ENCODE results near the gene ASCC3. TPM values are rescaled to one million over a fixed set of nuclear protein-coding genes. Genes with fewer than 3 reads are reported as not detected.

The ASCC3 gene
- total RNA-seq, result 10 to 100 TPM; 55.9 to 58.4 TPM

GRCh38 chr6:100880853-100881706, at the start of gene ASCC3:
Gene ASCC3, minus strand, starts transcription at chr6:100881329. Its CDS starts 13,332 bp downstream, at chr6:100867997.
- CTCF ChIA-PET, result no interaction called here
- Mint-ChIP-seq H3K4me1 (ENCODE audit: low read depth) (peaks cover 40% of the 10 kb centered on the region), H3K4me3 (peak within 1 kb of the TSS; percentile 100), H3K36me3 (ENCODE audit: low read depth) (peaks cover 17% of the 10 kb centered on the region), H3K27me3 (ENCODE audit: low read depth) (no peaks in the 10 kb centered on the region), H3K9me3 (no peaks in the 10 kb centered on the region), H3K27ac (peak within 1 kb of the TSS; percentile 99)
- DNase-seq, result peak; percentile 93
- intact Hi-C loops (cut with micrococcal nuclease), result loop anchor here (1.0 to 10.0 kb wide), 3 partner anchors 130 to 1546 kb away; partner anchors contain the start of gene PNISR

GRCh38 chr6:100925749-100926148, 44.6 kb upstream of the ASCC3 start:
- no peak overlapping the region for H3K4me3 Mint-ChIP-seq
- CTCF ChIA-PET, result no interaction called here
- intact Hi-C loops (cut with micrococcal nuclease), result no loop called here
- no peak overlapping the region for H3K27ac Mint-ChIP-seq
- H3K4me1 Mint-ChIP-seq (ENCODE audit: low read depth), result no peaks in the 10 kb centered on the region
- no peak for DNase-seq
- peaks cover 13% of the 10 kb centered on the region for H3K27me3 Mint-ChIP-seq (ENCODE audit: low read depth)
- H3K9me3 Mint-ChIP-seq, result no peaks in the 10 kb centered on the region
- H3K36me3 Mint-ChIP-seq (ENCODE audit: low read depth), result no peaks in the 10 kb centered on the region

DNA sequence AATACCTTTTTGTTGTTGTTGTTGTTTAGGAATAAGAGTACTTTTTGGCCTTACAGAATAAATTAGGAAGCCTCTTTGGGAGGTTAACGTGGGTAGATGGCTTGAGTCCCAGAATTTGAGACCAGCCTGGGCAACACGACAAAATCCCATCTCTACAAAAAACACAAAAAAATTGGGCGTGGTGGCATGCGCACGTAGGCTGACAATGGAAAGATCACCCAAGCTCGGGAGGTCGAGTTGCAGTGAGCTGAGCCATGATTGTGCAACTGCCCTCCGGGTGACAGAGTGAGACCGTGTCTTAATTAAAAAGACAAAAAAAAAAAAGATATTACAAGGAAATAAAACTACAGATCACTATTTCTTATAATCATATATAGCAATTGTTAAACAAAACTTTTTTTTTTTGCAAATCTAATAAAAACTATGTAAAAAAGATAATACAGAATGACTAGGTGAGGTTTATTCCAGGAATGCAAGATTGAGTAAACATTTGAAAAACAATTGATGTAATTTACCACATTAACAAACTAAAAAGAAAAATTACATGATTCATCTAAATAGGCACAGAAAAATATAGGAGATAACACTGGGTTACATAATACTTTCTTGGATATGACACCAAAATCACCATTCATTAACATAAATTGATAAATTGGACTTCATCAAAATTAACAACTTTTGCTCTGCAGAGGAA, 43.6 kb upstream of the ASCC3 start:
- peaks cover 16% of the 10 kb centered on the region for H3K27me3 Mint-ChIP-seq (ENCODE audit: low read depth)
- no peak overlapping the region for H3K4me3 Mint-ChIP-seq
- H3K36me3 Mint-ChIP-seq (ENCODE audit: low read depth), result no peaks in the 10 kb centered on the region
- intact Hi-C loops (cut with micrococcal nuclease), result no loop called here
- DNase-seq, result no peak
- no peaks in the 10 kb centered on the region for H3K9me3 Mint-ChIP-seq
- CTCF ChIA-PET, result no interaction called here
- H3K27ac Mint-ChIP-seq, result no peak overlapping the region
- H3K4me1 Mint-ChIP-seq (ENCODE audit: low read depth), result no peaks in the 10 kb centered on the region

DNA sequence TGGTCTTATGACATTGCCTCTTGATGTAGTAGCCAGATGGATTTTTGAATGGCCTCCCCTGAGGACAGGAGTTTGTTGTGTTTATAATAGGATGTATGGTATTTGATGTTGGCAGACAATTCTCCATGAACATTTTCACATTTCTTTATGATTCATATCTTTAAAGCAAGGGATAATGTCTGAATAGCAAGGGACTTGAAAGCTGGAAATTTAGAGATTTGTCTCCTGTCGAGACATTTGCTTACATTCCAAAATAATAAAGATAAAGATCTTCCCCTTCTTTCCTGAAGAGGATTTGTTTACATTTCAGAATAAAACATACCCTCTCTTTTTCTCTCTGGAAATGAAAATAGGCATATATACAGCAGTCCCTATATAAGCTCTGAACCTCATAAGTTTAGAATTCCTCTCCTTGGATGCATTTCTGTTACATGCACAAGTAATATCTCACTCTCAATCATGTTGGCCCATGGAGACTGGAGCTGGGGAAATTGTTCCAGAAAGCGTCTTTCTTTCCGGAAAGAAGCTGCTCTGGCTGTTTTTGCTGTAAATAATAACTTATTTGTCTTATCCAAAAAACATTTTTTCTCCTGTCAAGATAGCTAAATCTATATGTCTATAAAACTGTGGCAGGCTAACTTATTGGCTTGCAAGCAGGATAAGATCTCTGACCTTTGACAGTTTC, 42.5 kb upstream of the ASCC3 start:
- no peaks in the 10 kb centered on the region for H3K9me3 Mint-ChIP-seq
- no peaks in the 10 kb centered on the region for H3K4me1 Mint-ChIP-seq (ENCODE audit: low read depth)
- CTCF ChIA-PET, result no interaction called here
- no peak overlapping the region for H3K27ac Mint-ChIP-seq
- intact Hi-C loops (cut with micrococcal nuclease), result no loop called here
- H3K36me3 Mint-ChIP-seq (ENCODE audit: low read depth), result no peaks in the 10 kb centered on the region
- no peak for DNase-seq
- H3K4me3 Mint-ChIP-seq, result no peak overlapping the region
- peaks cover 16% of the 10 kb centered on the region for H3K27me3 Mint-ChIP-seq (ENCODE audit: low read depth)

- no peak overlapping the region for H3K4me3 Mint-ChIP-seq
- no peak for DNase-seq
- no peak overlapping the region for H3K27ac Mint-ChIP-seq
- intact Hi-C loops (cut with micrococcal nuclease), result no loop called here
- H3K27me3 Mint-ChIP-seq (ENCODE audit: low read depth), result peaks cover 16% of the 10 kb centered on the region
- H3K9me3 Mint-ChIP-seq, result no peaks in the 10 kb centered on the region
- CTCF ChIA-PET, result no interaction called here
- no peaks in the 10 kb centered on the region for H3K36me3 Mint-ChIP-seq (ENCODE audit: low read depth)
- H3K4me1 Mint-ChIP-seq (ENCODE audit: low read depth), result no peaks in the 10 kb centered on the region
These were observed 39.0 kb upstream of the ASCC3 start for GRCh38 chr6:100920028-100920605.

DNA sequence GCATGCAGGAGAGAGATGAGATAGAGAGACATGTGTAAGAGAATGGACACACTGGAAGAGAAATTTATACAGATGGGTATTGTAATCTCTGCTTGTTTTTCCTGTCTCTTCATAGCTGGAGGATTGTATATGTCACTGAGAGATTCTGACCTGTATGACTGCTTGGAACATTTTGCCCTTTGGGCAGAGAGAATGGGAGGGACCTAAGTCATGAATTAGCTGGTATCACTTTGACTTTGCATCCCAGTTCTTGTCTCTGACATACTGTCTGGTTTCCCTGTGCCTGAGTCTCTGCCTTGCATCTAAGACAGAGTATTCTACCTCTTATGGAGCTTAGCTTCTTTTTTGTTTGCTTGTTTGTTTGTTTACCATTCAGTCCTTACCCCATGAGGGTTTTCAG, 37.0 kb upstream of the ASCC3 start:
- no peak for DNase-seq
- intact Hi-C loops (cut with micrococcal nuclease), result no loop called here
- Mint-ChIP-seq H3K27ac (no peak overlapping the region), H3K4me3 (no peak overlapping the region), H3K27me3 (ENCODE audit: low read depth) (peaks cover 20% of the 10 kb centered on the region), H3K9me3 (no peaks in the 10 kb centered on the region), H3K4me1 (ENCODE audit: low read depth) (no peaks in the 10 kb centered on the region), H3K36me3 (ENCODE audit: low read depth) (no peaks in the 10 kb centered on the region)
- CTCF ChIA-PET, result no interaction called here

GRCh38 chr6:100915876-100916275, 34.7 kb upstream of the ASCC3 start:
- Mint-ChIP-seq H3K27ac (no peak overlapping the region), H3K4me1 (ENCODE audit: low read depth) (no peaks in the 10 kb centered on the region), H3K4me3 (no peak overlapping the region), H3K9me3 (no peaks in the 10 kb centered on the region), H3K36me3 (ENCODE audit: low read depth) (no peaks in the 10 kb centered on the region), H3K27me3 (ENCODE audit: low read depth) (peaks cover 13% of the 10 kb centered on the region)
- CTCF ChIA-PET, result no interaction called here
- intact Hi-C loops (cut with micrococcal nuclease), result no loop called here
- no peak for DNase-seq

DNA sequence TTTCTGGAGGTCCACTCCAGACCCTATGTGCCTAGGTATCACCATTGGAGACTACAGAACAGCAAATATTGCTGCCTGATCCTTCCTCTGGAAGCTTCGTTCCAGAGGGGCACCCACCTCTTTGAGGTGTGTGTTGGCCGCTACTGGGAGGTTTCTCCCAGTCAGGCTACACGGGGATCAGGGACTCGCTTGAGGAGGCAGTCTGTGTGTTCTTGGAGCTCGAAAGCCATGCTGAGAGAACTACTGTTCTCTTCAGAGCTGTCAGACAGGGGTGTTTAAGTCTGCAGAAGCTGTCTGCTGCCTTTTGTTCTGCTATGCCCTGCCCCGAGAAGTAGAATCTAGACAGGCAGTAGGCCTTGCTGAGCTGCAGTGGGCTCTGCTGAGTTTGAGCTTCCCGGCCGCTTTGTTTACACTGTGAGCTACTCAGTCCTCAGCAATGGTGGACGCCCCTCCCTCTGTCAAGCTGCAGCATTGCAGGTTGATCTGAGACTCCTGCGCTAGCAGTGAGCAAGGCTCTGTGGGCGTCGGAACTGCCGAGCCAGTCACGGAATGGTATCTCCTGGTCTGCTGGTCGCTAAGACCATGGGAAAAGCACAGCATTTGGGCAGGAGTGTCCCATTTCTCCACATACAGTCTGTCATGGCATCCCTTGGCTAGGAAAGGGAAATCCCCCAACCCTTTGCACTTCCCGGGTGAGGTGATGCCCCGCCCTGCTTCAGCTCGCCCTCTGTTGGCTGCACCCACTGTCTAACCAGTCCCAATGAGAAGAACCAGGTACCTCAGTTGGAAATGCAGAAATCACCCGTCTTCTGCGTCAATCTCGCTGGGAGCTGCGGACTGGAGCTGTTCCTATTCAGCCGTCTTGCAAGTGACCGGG, 32.5 kb upstream of the ASCC3 start:
- CTCF ChIA-PET, result no interaction called here
- Mint-ChIP-seq H3K27ac (no peak overlapping the region), H3K9me3 (peaks cover 1% of the 10 kb centered on the region), H3K36me3 (ENCODE audit: low read depth) (no peaks in the 10 kb centered on the region), H3K27me3 (ENCODE audit: low read depth) (peaks cover 11% of the 10 kb centered on the region), H3K4me3 (no peak overlapping the region), H3K4me1 (ENCODE audit: low read depth) (no peaks in the 10 kb centered on the region)
- intact Hi-C loops (cut with micrococcal nuclease), result no loop called here
- no peak for DNase-seq

GRCh38 chr6:100906325-100906724, 25.2 kb upstream of the ASCC3 start:
- no peak for DNase-seq
- Mint-ChIP-seq H3K4me1 (ENCODE audit: low read depth) (no peaks in the 10 kb centered on the region), H3K9me3 (peaks cover 1% of the 10 kb centered on the region), H3K4me3 (no peak overlapping the region), H3K27ac (no peak overlapping the region), H3K27me3 (ENCODE audit: low read depth) (peaks cover 2% of the 10 kb centered on the region), H3K36me3 (ENCODE audit: low read depth) (no peaks in the 10 kb centered on the region)
- CTCF ChIA-PET, result no interaction called here
- intact Hi-C loops (cut with micrococcal nuclease), result no loop called here

- CTCF ChIA-PET, result no interaction called here
- no peaks in the 10 kb centered on the region for H3K27me3 Mint-ChIP-seq (ENCODE audit: low read depth)
- no peak overlapping the region for H3K4me3 Mint-ChIP-seq
- H3K27ac Mint-ChIP-seq, result no peak overlapping the region
- peaks cover 1% of the 10 kb centered on the region for H3K9me3 Mint-ChIP-seq
- DNase-seq, result no peak
- H3K4me1 Mint-ChIP-seq (ENCODE audit: low read depth), result no peaks in the 10 kb centered on the region
- no peaks in the 10 kb centered on the region for H3K36me3 Mint-ChIP-seq (ENCODE audit: low read depth)
- intact Hi-C loops (cut with micrococcal nuclease), result no loop called here
These were observed 23.9 kb upstream of the ASCC3 start for GRCh38 chr6:100905067-100905466.

- intact Hi-C loops (cut with micrococcal nuclease), result no loop called here
- H3K9me3 Mint-ChIP-seq, result peaks cover 2% of the 10 kb centered on the region
- no peaks in the 10 kb centered on the region for H3K4me1 Mint-ChIP-seq (ENCODE audit: low read depth)
- CTCF ChIA-PET, result no interaction called here
- H3K27me3 Mint-ChIP-seq (ENCODE audit: low read depth), result no peaks in the 10 kb centered on the region
- no peaks in the 10 kb centered on the region for H3K36me3 Mint-ChIP-seq (ENCODE audit: low read depth)
- H3K27ac Mint-ChIP-seq, result no peak overlapping the region
- no peak overlapping the region for H3K4me3 Mint-ChIP-seq
- no peak for DNase-seq
These were observed 23.2 kb upstream of the ASCC3 start for GRCh38 chr6:100904316-100904715.

DNA sequence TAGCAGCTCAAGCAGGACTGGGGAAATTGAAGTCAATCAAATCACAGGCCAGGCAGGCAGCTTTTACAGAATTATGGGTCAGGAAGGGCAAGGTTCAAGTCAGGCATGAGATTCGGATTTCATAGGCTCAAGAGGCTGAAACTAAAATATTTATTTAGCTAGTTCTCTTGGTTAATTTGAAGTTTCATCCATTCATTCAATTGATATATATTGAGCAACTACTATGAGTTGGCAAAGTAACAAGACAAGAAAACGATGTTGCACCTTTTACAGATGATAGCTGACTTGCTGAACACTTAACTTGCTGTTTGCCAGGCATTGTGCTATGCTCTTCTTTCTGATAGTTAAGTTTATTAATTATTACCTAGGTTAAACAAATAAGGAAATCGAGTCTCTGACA, 20.5 kb upstream of the ASCC3 start:
- Mint-ChIP-seq H3K4me1 (ENCODE audit: low read depth) (no peaks in the 10 kb centered on the region), H3K36me3 (ENCODE audit: low read depth) (no peaks in the 10 kb centered on the region), H3K9me3 (peaks cover 3% of the 10 kb centered on the region), H3K4me3 (no peak overlapping the region), H3K27ac (no peak overlapping the region), H3K27me3 (ENCODE audit: low read depth) (no peaks in the 10 kb centered on the region)
- CTCF ChIA-PET, result no interaction called here
- DNase-seq, result no peak
- intact Hi-C loops (cut with micrococcal nuclease), result no loop called here

All from activated naive CD4-positive, alpha-beta T cell treated with anti-CD3 and anti-CD28 coated beads for 36 hours (primary cell).